Neural cell (in vitro differentiated cells): ENCODE data around the gene TBPL1. TPM values are rescaled to one million over a fixed set of nuclear protein-coding genes. Genes with fewer than 3 reads are reported as not detected.

Experiments
- H2AFZ ChIP-seq: fragments of 200-600, 300-800 bp; sonication (generic), shearing (Covaris generic); 2 replicates; pipeline ENCODE4 v1.6.0; 2014; ENCODE audit warnings: low read depth, mild to moderate bottlenecking, antibody characterized with exemption, low read length, moderate library complexity
- H3F3A ChIP-seq: fragments of 200-600 bp; shearing (Covaris generic); 2 replicates; pipeline ENCODE4 v1.6.1; 2016; ENCODE audit warnings: mild to moderate bottlenecking, moderate library complexity, mixed read lengths, antibody characterized with exemption, low read length; ENCODE audit not compliant: insufficient read depth, poor library complexity, severe bottlenecking
- H3K27ac ChIP-seq: fragments of 200-600, 300-800 bp; sonication (generic), shearing (Covaris generic); 2 replicates; pipeline ENCODE4 v1.5.1; 2014; ENCODE audit warnings: mild to moderate bottlenecking, low read length, moderate library complexity
- H3K27me3 ChIP-seq: fragments of 300-800, 200-600 bp; sonication (generic), shearing (Covaris generic); 2 replicates; pipeline ENCODE4 v1.6.0; 2014; ENCODE audit warnings: mild to moderate bottlenecking, low read depth, low read length, moderate library complexity; ENCODE audit not compliant: insufficient read depth
- H3K36me3 ChIP-seq: fragments of 300-800, 200-600 bp; sonication (generic), shearing (Covaris generic); 2 replicates; pipeline ENCODE4 v1.5.1; 2014; ENCODE audit warnings: mild to moderate bottlenecking, antibody characterized with exemption, low read length, moderate library complexity; ENCODE audit not compliant: insufficient read depth
- H3K4me2 ChIP-seq: fragments of 300-800, 200-600 bp; sonication (generic), shearing (Covaris generic); 2 replicates; pipeline ENCODE4 v1.6.0; 2014; ENCODE audit warnings: mild to moderate bottlenecking, low read length
- H3K4me3 ChIP-seq: fragments of 300-800, 200-600 bp; sonication (generic), shearing (Covaris generic); 2 replicates; pipeline ENCODE4 v1.5.1; 2014; ENCODE audit warnings: mild to moderate bottlenecking, low read length, moderate library complexity
- H3K79me2 ChIP-seq: fragments of 200-600 bp; shearing (Covaris generic); replicated peaks from 2 replicates; pipeline ENCODE4 v1.6.0; 2014; ENCODE audit warnings: mild to moderate bottlenecking, low read length, moderate library complexity; ENCODE audit not compliant: insufficient read depth
- H3K9ac ChIP-seq: fragments of 300-800, 200-600 bp; sonication (generic), shearing (Covaris generic); 2 replicates; pipeline ENCODE4 v1.6.1; 2016; ENCODE audit warnings: mild to moderate bottlenecking, low read length, mixed read lengths
- H3K9me2 ChIP-seq: fragments of 200-600 bp; shearing (Covaris generic); 2 replicates; pipeline ENCODE4 v1.6.1; 2016; ENCODE audit warnings: mild to moderate bottlenecking, low read length, mixed read lengths; ENCODE audit not compliant: insufficient read depth
- H3K9me3 ChIP-seq: fragments of 200-600, 300-800 bp; sonication (generic), shearing (Covaris generic); 2 replicates; pipeline ENCODE4 v1.6.1; 2016; ENCODE audit warnings: mild to moderate bottlenecking, mixed run types, low read length, moderate library complexity, mixed read lengths
- H4K20me1 ChIP-seq: fragments of 200-600 bp; shearing (Covaris generic); 2 replicates; pipeline ENCODE4 v1.6.1; 2016; ENCODE audit warnings: mild to moderate bottlenecking, mixed run types; ENCODE audit not compliant: insufficient read depth
- CTCF ChIP-seq: fragments of 450-650 bp; IDR thresholded peaks from 2 replicates; pipeline ENCODE4 v1.5.1; 2014; ENCODE audit warnings: antibody characterized with exemption, mild to moderate bottlenecking, moderate library complexity; ENCODE audit not compliant: poor library complexity, severe bottlenecking
- EP300 ChIP-seq: fragments of 450-650 bp; conservative IDR thresholded peaks from 2 replicates; pipeline ENCODE4 v1.6.1; 2014; ENCODE audit warnings: antibody characterized with exemption, mild to moderate bottlenecking, moderate library complexity; ENCODE audit not compliant: poor library complexity, severe bottlenecking
- EZH2 ChIP-seq: fragments of 200-600, 300-800 bp; shearing (Covaris generic), sonication (generic); IDR thresholded peaks from 2 replicates; pipeline ENCODE4 v1.6.1; 2014; ENCODE audit warnings: antibody characterized with exemption, low read length, borderline replicate concordance, mild to moderate bottlenecking; ENCODE audit not compliant: insufficient read depth, poor library complexity, severe bottlenecking
- MXI1 ChIP-seq: fragments of 450-650 bp; conservative IDR thresholded peaks from 2 replicates; pipeline ENCODE4 v1.6.1; 2014; ENCODE audit warnings: antibody characterized with exemption, mild to moderate bottlenecking; ENCODE audit not compliant: poor library complexity, severe bottlenecking
- POLR2AphosphoS5 ChIP-seq: IDR thresholded peaks from 2 replicates; pipeline ENCODE4 v1.6.1; 2012
- RAD21 ChIP-seq: fragments of 450-650 bp; conservative IDR thresholded peaks from 2 replicates; pipeline ENCODE4 v1.6.1; 2014; ENCODE audit warnings: antibody characterized with exemption, mild to moderate bottlenecking, moderate library complexity
- REST ChIP-seq: IDR thresholded peaks from 2 replicates; pipeline ENCODE4 v1.6.1; 2012; ENCODE audit warnings: borderline replicate concordance
- SMC3 ChIP-seq: fragments of 450-650 bp; conservative IDR thresholded peaks from 2 replicates; pipeline ENCODE4 v1.6.1; 2014; ENCODE audit warnings: antibody characterized with exemption, mild to moderate bottlenecking, moderate library complexity; ENCODE audit not compliant: poor library complexity
- TAF1 ChIP-seq: IDR thresholded peaks from 2 replicates; pipeline ENCODE4 v1.6.1; 2012; ENCODE audit warnings: low read depth
- polyA plus RNA-seq: library from polyadenylated mRNA; depleted of rRNA; stranded (reverse); fragments of >200 nt; gene quantifications from 2 replicates; pipeline ENCODE4 v1.2.3, GENCODE V29; 2014

TBPL1 gene
- polyA plus RNA-seq, 1 donor from 2014 or later = 110 TPM

- Histone ChIP-seq H3K36me3 (no peaks in the 10 kb centered on the region), H3K4me2 (no peak overlapping the region), H3K9ac (no peak overlapping the region)
These were observed 82.8 kb downstream of the TBPL1 start for GRCh38 chr6:134035823-134036296.

GRCh38 chr6:134039116-134039515, 86.1 kb downstream of the TBPL1 start:
- Histone ChIP-seq H2AFZ (no peak overlapping the region), H4K20me1 (no peaks in the 10 kb centered on the region), H3K79me2 (no peaks in the 10 kb centered on the region), H3K9me2 (no peaks in the 10 kb centered on the region), H3K27me3 (no peaks in the 10 kb centered on the region), H3K4me2 (no peak overlapping the region), H3F3A (no peaks in the 10 kb centered on the region), H3K9me3 (no peaks in the 10 kb centered on the region), H3K27ac (no peak overlapping the region), H3K4me3 (no peak overlapping the region), H3K9ac (no peak overlapping the region), H3K36me3 (no peaks in the 10 kb centered on the region)
- TF ChIP-seq SMC3 (no peak), TAF1 (no peak), MXI1 (no peak), REST (no peak), CTCF (no peak), POLR2AphosphoS5 (no peak), EP300 (no peak)

More at GRCh38 chr6:134035823-134036296, 82.8 kb downstream of the TBPL1 start:
- Histone ChIP-seq H2AFZ (no peak overlapping the region), H3K9me3 (no peaks in the 10 kb centered on the region), H4K20me1 (no peaks in the 10 kb centered on the region), H3K79me2 (no peaks in the 10 kb centered on the region), H3F3A (no peaks in the 10 kb centered on the region), H3K27ac (no peak overlapping the region), H3K27me3 (no peaks in the 10 kb centered on the region), H3K4me3 (no peak overlapping the region), H3K9me2 (no peaks in the 10 kb centered on the region)
- TF ChIP-seq REST (no peak), POLR2AphosphoS5 (no peak), EZH2 (no peak), RAD21 (no peak), CTCF (no peak), EP300 (no peak), MXI1 (no peak), SMC3 (no peak), TAF1 (no peak)
